DMS79 (cell line): ENCODE data around the gene CDH4.

Experiments used
- DNase-seq: peaks from one replicate; lab custom pipeline; 2025; lab: John Stamatoyannopoulos, UW

Gene CDH4

DNA sequence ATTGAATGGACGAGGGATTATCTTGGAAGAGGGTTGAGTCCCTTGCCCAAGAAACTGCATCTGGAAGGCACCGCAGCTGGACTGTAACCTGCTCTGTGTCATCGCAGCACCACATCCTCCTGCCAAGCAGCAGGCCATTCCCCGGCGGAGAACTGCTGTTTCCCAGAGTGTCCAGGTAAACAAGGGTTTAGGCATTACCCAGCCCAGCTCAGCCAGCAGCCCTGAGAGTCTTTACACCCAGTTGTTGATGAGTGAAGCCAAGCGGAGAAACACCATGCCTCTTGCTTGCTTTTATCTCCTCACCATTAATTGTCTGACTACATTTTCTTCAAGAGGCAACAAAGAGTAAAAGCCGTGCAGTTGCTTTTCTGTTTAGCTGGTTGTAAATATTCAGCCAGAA lies 104.1 kb downstream of the CDH4 start:
- peak; percentile 68 for DNase-seq

DNA sequence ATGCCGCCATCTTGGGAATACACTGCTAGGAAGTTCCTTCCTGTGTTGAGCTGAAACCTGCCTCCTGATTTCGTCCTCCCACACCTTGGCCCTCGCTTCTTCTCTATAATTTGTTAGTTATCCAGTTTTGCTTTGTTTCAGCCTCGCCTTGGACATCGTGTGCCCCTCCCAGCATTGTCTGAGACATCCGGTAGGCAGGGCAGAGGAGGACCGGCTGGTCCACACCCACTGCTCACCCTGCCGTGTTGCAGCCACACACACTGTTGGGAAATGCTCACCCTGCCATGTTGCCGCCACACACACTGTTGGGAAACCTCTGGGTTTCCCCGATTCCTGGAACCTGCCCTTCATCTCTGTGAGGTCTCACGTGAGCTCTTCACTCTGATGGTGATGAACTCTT lies 105.1 kb downstream of the CDH4 start:
- DNase-seq: no peak

DNA sequence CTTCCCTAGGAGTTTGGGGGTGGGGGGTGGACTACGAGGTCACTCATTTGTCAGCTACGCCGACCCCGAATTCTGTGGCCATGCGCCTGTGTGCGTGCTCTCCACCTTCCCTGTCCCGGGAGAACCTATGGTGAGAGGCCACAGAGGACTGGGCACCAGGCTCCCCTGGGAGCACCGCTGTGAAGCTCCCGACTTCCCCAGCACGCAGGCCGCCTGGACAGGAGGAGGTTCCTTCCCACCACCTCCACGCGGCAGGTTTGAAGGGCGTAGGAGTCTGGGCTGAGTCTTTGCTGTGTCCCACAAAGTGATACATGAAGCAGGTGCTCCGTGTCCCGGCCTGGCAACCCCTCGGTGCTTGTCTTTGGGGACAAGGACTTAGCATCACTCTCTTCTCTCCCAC lies 107.2 kb downstream of the CDH4 start:
- DNase-seq: no peak

- no peak for DNase-seq
Measured at GRCh38 chr20:61360296-61360695, 108.2 kb downstream of the CDH4 start.

DNA sequence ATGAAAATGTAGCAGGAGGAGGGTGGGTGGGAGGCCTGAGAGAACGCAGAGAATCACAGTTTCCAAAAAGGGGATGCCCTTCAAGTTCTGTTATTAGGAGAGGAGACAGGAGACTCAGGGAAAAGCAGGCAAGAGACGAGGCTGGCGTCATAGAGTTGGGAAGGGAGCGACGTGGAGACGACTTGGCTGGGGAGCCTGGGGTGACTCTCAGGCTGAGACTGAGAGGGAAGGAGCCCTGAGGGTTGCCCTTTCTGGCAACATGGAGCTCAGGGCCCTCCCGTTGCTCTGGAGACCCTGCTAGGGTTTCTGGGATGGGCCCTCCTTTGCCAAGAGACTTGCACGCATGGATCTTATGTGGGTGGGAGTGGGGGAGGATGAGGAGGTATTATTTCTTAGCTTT lies 108.9 kb downstream of the CDH4 start:
- DNase-seq: no peak

DNA sequence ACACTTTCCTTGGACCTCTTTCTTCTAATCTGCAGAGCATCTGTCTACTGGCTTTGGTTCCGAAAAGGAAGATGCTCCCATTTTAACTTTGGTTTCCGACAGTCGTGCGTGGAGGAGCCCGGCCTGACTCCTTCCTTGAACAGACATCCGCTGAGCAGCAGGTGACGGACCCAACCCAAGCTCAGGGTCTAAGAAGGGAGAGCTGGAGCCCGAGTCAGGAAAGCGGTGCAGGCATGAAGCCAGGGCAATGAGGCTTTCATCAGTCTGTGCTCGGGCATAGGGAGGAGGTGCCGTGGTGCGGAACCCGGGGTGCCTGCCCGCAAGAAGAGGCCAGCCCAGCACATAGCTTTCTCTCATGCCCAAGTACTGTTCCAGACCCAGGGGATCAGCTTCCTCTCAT lies 109.4 kb downstream of the CDH4 start:
- no peak for DNase-seq

DNA sequence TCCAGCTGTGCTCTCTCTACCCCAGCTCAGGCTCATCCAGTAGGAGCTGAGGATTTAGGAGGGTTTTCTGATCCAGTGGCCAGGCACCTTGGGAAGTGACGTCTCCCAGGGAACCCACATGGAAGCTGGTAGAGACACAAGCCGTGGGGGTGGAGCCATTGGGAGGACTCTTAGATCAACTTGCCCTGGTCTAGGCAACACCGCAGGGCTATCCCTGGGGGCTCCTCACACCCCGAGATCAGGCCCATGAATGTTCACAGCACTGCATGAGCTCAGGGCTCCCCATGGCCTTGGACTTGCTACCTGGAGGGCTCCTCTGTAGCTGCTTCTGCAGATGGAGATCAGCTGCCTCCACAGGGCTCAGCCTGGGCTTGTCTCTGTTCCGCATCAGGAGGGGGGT lies 112.1 kb downstream of the CDH4 start:
- no peak for DNase-seq

- no peak for DNase-seq
Measured at GRCh38 chr20:61366914-61367313, 114.9 kb downstream of the CDH4 start.

DNA sequence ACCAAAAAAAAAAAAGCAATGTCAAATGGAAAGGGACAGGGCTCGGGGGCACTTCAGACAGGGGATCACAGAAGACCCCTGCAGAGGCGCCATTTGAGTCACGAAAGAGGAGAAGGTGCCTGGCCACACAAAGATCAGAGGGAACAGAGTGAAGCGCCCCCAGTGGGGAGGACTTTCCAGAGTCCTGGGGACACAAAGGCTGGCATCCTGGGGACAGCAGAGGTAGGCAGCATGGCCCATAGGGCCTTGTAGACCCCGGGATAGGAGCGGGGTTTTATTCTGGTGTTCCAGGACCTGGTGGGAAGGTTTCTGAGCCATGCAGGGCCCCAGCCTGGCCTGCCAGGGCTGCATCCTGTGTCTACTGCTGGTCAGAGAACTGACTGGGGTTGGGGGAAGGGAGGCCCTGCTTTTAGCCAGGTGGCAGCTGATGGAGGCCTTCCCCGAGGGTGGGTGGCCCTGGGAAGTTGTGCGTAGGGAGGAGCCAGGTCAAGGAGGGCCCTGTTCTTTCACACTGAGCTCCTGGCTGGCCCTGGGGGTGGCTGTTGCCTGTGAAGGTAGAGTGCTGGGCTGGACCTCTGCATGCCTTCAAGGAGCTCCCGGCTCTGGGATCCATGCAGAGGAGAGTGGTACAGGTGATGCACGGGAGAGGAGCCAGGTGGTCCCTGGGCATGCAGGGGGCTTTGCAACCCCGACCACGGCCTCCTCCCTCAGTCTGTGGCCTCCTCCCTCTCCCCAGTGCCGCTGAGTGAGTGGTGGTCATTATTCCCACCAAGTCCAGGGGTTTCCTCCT lies 117.9 kb downstream of the CDH4 start:
- no peak for DNase-seq

DNA sequence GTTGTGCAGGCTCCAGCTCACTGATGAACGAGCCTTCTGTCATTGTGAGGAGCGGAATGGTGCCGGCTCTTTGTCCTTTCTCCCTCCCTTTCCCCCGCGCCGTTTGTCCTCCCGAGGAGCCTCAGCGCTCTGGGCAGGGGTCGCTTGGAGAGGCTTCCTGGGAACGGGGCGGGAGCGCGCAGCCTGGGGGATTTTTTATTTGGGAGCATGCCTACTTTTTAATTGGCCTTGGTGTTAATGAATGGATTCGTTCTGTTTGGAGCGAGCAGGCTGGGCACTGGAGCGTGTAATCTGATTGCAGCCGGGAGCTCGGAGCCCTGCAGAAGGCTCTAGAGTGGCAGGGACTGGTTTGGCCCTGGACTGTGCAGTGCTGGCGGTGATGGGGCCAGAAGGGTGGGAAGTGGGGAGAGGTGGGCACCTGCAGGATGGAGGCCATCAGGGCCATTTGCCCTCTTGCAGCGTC lies 118.8 kb downstream of the CDH4 start:
- no peak for DNase-seq

DNA sequence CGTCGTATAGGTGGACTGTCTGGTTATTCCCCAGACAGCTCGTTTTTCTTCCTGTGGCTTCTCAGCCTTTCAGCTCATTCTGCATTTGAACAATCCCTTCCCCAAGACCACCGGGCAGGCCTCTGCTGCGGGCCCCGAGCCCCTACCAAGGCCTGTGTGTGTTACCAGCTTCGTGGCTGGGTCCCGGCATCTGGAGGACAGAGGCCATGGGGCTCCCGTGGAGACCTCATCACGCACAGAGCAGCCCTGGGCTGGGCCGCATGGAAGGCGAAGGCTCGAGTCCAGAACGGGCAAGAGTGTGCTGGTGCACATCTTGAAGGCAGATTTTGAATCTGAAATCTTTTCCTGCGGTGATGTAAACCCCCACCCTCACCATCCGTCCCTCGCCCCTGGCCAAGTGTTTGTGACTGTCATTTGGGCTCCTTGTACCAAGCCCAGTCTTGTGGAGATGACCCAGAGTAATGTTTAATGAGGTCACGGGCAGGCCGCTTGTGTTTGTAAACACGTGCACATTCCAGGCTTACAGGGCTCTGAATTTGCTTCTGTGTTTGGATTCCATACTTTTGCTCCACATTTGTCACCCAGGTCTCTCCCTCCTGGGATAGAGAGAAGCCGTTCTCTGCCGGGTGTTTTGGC lies 119.6 kb downstream of the CDH4 start:
- no peak for DNase-seq

DNA sequence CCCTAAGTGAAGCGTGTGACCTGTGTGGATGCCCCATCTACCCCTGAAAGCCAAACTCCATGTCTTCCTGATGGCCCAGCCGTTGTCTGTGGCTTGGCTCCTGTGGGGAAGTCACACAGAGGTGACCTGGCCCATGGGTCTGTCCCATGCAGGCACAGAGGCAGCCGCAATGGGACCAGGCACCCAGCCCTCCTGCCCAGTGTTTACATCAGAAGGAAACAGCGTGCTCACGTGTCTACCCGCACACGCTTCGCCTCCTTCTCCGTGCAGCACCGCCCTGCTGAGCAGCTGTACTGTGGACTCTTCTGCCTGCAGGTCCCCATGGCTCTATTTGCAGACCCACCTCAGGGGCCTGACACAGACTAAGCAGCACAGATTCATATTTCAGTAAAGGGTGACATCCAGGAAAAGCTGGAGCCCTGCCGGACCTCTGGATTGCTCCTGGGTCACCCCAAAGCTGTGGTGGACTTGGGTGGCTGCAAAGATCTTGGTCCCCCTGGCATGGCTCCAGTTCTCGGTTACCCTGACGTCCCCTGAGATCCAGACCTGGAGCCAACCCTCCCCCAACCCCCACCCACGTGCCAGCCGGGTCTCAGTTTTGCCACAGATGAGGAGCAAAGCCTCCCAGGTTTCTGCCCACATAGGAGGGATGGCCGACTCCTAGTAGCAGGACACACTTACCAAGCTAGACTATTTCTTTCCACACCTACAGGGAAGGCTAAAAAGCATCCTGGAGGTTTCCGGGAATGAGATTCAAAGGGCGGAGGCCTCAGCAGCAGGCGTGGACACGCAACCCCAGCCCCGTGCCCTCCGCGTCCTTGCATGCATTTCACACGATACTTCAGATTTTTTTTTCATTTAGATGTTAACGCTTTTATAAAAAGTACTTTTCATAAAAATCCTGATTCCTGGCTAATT lies 120.3 kb downstream of the CDH4 start:
- DNase-seq: no peak

- DNase-seq: no peak
Measured at GRCh38 chr20:61373055-61373399, 121.0 kb downstream of the CDH4 start.

- no peak for DNase-seq
Measured at GRCh38 chr20:61373956-61374545, 122.0 kb downstream of the CDH4 start.

- DNase-seq: no peak
Measured at GRCh38 chr20:61376541-61377240, 124.6 kb downstream of the CDH4 start.

DNA sequence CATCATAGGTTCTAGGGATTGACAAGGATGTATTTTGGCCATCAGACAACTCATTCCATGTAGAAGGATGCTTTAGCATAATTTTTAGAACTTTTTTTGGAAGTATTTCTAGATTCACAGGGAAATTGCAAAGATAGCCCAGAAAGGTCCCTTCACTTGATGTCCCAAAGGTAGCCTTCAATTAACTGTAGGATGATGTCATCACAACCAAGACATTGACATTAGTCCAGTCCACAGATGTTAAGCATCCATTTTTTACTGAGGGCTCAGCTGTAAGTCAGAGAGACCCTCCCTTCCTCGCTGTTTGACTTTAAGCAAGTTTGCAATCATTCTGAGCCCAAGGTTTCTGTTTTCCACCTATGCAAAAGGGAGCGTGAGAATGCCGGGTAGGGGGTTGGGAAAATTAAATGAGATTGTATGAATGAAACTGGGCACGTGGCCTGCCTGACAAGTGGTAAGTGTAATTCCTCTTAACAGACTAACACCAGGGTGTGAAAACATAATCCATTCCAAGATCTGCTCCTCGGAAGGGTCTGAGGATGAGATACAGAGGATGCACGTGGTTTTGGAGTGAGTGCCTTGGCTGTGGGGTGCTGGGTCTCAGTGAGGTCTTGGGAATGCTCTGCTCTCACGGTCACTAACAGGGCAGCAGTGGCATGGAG lies 126.8 kb downstream of the CDH4 start:
- DNase-seq: no peak

GRCh38 chr20:61379898-61380544 lies 128.0 kb downstream of the CDH4 start:
- DNase-seq: no peak

- no peak for DNase-seq
Measured at GRCh38 chr20:61380545-61380915, 128.5 kb downstream of the CDH4 start.

- DNase-seq: no peak
Measured at GRCh38 chr20:61382194-61382593, 130.1 kb downstream of the CDH4 start.

DNA sequence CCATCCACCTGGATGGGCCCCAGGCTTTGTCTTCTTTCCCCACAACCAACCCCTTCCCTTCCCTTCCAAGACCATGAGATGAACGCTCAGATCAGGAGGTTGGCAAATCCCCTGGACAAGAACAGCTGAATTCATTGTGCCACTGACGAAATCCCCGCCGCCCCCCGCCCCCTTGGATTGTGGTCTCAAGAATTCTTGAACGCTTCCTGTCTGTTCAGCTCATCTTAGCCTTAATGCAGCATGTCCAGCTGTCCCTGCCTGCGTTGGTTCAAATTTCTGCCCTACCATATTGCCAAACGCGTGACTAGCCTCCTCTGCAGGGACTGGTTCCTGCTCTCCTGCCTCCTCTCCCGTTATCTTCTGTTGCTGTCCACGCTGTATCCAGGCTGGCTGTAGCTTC lies 133.2 kb downstream of the CDH4 start:
- no peak for DNase-seq

- DNase-seq: no peak
Measured at GRCh38 chr20:61385731-61386130, 133.7 kb downstream of the CDH4 start.
